Trophoblast cell (in vitro differentiated cells and primary cell): Measurements from ENCODE around the gene BMP8A.
"Not testable (repeated sequence)": the region's sequence is repeated elsewhere in the genome, so short reads cannot be mapped to it uniquely, and the experiment has no call there.

Experiments
- DNase-seq, 2 donors: peaks; one replicate each; pipeline ENCODE4 v3.0.0-alpha.2; 2016
- H2AFZ ChIP-seq: 2 replicates; pipeline ENCODE4 v1.6.1; 2013; ENCODE audit warnings: low read length, moderate library complexity, mild to moderate bottlenecking; ENCODE audit not compliant: insufficient read depth, poor library complexity
- H2AK5ac ChIP-seq: 2 replicates; pipeline ENCODE4 v1.6.1; 2013; ENCODE audit warnings: mild to moderate bottlenecking, low read length
- H2BK120ac ChIP-seq: 2 replicates; pipeline ENCODE4 v1.6.1; 2013; ENCODE audit warnings: low read length, mild to moderate bottlenecking, moderate library complexity; ENCODE audit not compliant: insufficient read depth, poor library complexity
- H2BK12ac ChIP-seq: 2 replicates; pipeline ENCODE4 v1.6.1; 2013; ENCODE audit warnings: mild to moderate bottlenecking, low read length, moderate library complexity
- H2BK5ac ChIP-seq: 2 replicates; pipeline ENCODE4 v1.6.1; 2013; ENCODE audit warnings: low read length, low read depth, moderate library complexity, mild to moderate bottlenecking; ENCODE audit not compliant: poor library complexity
- H3K14ac ChIP-seq: 2 replicates; pipeline ENCODE4 v1.6.1; 2013; ENCODE audit warnings: mild to moderate bottlenecking, low read length
- H3K18ac ChIP-seq: 2 replicates; pipeline ENCODE4 v1.6.1; 2013; ENCODE audit warnings: mild to moderate bottlenecking, low read length
- H3K23ac ChIP-seq: 2 replicates; pipeline ENCODE4 v1.6.1; 2013; ENCODE audit warnings: low read length
- H3K27ac ChIP-seq: 2 replicates; pipeline ENCODE4 v1.5.1; 2013; ENCODE audit warnings: low read depth, mild to moderate bottlenecking, inconsistent platforms, low read length, moderate library complexity
- H3K27me3 ChIP-seq: 2 replicates; pipeline ENCODE4 v1.6.1; 2013; ENCODE audit warnings: inconsistent platforms, mild to moderate bottlenecking, low read length, moderate library complexity; ENCODE audit not compliant: insufficient read depth
- H3K36me3 ChIP-seq, 2 experiments: 1 replicate in 1 of 2; 2 replicates in 1 of 2; pipeline ENCODE4 v1.6.1; 2013; ENCODE audit warnings: low read length in 2 of 2, mild to moderate bottlenecking in 2 of 2, moderate library complexity in 1 of 2; ENCODE audit not compliant: insufficient read depth in 2 of 2, control insufficient read depth in 1 of 2
- H3K4ac ChIP-seq: 2 replicates; pipeline ENCODE4 v1.6.1; 2013; ENCODE audit warnings: low read depth, mild to moderate bottlenecking, low read length, moderate library complexity
- H3K4me1 ChIP-seq, 2 experiments: 1 replicate in 1 of 2; 2 replicates in 1 of 2; pipeline ENCODE4 v1.6.1; 2013; ENCODE audit warnings: low read length in 2 of 2, mild to moderate bottlenecking in 2 of 2, moderate library complexity in 1 of 2; ENCODE audit not compliant: insufficient read depth in 2 of 2, control insufficient read depth in 1 of 2
- H3K4me2 ChIP-seq: 2 replicates; pipeline ENCODE4 v1.6.1; 2013; ENCODE audit warnings: inconsistent platforms, mild to moderate bottlenecking, low read length, moderate library complexity
- H3K4me3 ChIP-seq: 2 replicates; pipeline ENCODE4 v1.5.1; 2013; ENCODE audit warnings: mild to moderate bottlenecking, low read depth, low read length, inconsistent platforms
- H3K79me1 ChIP-seq: one replicate; pipeline ENCODE4 v1.6.1; 2013; ENCODE audit warnings: low read length
- H3K79me2 ChIP-seq: 2 replicates; pipeline ENCODE4 v1.6.1; 2013; ENCODE audit warnings: low read length, mild to moderate bottlenecking; ENCODE audit not compliant: control insufficient read depth, insufficient read depth, poor library complexity
- H3K9ac ChIP-seq: 2 replicates; pipeline ENCODE4 v1.6.1; 2013; ENCODE audit warnings: mild to moderate bottlenecking, low read length
- H3K9me3 ChIP-seq: 2 replicates; pipeline ENCODE4 v1.6.1; 2013; ENCODE audit warnings: low read depth, mild to moderate bottlenecking, control low read depth, inconsistent platforms, low read length; ENCODE audit not compliant: insufficient read depth
- H4K12ac ChIP-seq: 2 replicates; pipeline ENCODE4 v1.6.1; 2013; ENCODE audit warnings: low read depth, mild to moderate bottlenecking, low read length, moderate library complexity
- H4K8ac ChIP-seq: 2 replicates; pipeline ENCODE4 v1.6.1; 2013; ENCODE audit warnings: low read depth, mild to moderate bottlenecking, low read length, moderate library complexity
- H4K91ac ChIP-seq: one replicate; pipeline ENCODE4 v1.6.1; 2013; ENCODE audit warnings: low read depth, mild to moderate bottlenecking, low read length, moderate library complexity
- WGBS: extraction: QIAGEN DNeasy Blood & Tissue Kit; methylation state at CpG from one replicate; pipeline ENCODE4 v1.1.7; 2013; ENCODE audit warnings: missing lambda C conversion rate; ENCODE audit not compliant: insufficient read length, insufficient coverage; ENCODE audit errors: extremely low coverage; 5-methylcytosine and 5-hydroxymethylcytosine counted together

BMP8A gene

GRCh38 chr1:39522221-39522620 lies 30.8 kb downstream of the BMP8A start:
- H2BK12ac ChIP-seq, DNase-seq, H4K91ac ChIP-seq, H2BK5ac ChIP-seq, H2AK5ac ChIP-seq, H3K23ac ChIP-seq, H4K12ac ChIP-seq, H4K8ac ChIP-seq, H3K27me3 ChIP-seq, H3K27ac ChIP-seq, H3K9me3 ChIP-seq, H3K79me1 ChIP-seq, H3K14ac ChIP-seq, H3K79me2 ChIP-seq, H3K36me3 ChIP-seq, H2BK120ac ChIP-seq, H3K9ac ChIP-seq, H3K4me3 ChIP-seq, H2AFZ ChIP-seq, H3K4ac ChIP-seq, H3K4me2 ChIP-seq, H3K4me1 ChIP-seq, H3K18ac ChIP-seq: not testable (repeated sequence)
- WGBS = no CpG with 5 or more reads among the region's 10 CpGs

- no peak for DNase-seq
- Histone ChIP-seq H2BK12ac (no peak overlapping the region), H4K8ac (no peak overlapping the region), H3K79me1 (no peaks in the 10 kb centered on the region), H3K9me3 (no peaks in the 10 kb centered on the region), H3K9ac (no peak overlapping the region), H3K14ac (no peak overlapping the region), H2AFZ (no peak overlapping the region), H3K4me1 (peaks cover 0 to 3% of the 10 kb centered on the region in 2 experiments), H3K4me2 (no peak overlapping the region), H2BK120ac (no peak overlapping the region), H3K27ac (no peak overlapping the region), H2AK5ac (no peak overlapping the region), H3K18ac (no peak overlapping the region), H3K79me2 (no peaks in the 10 kb centered on the region), H3K27me3 (no peaks in the 10 kb centered on the region), H3K4ac (no peak overlapping the region), H4K91ac (no peak overlapping the region), H3K36me3 (peaks cover 3 to 6% of the 10 kb centered on the region in 2 experiments), H4K12ac (no peak overlapping the region), H3K4me3 (no peak overlapping the region), H3K23ac (no peak overlapping the region), H2BK5ac (no peak overlapping the region)
- no CpG with 5 or more reads among the region's 29 CpGs for WGBS
Measured at GRCh38 chr1:39522661-39523567, 31.5 kb downstream of the BMP8A start.

- Histone ChIP-seq H2AK5ac (no peak overlapping the region), H2BK12ac (no peak overlapping the region), H3K79me2 (no peaks in the 10 kb centered on the region), H4K91ac (no peak overlapping the region), H3K4me1 (peaks cover 0 to 3% of the 10 kb centered on the region in 2 experiments), H2BK5ac (no peak overlapping the region), H3K9me3 (no peaks in the 10 kb centered on the region), H3K4me2 (no peak overlapping the region), H3K9ac (no peak overlapping the region), H3K4me3 (no peak overlapping the region), H3K36me3 (peaks cover 10 to 11% of the 10 kb centered on the region in 2 experiments), H3K27ac (no peak overlapping the region), H3K27me3 (no peaks in the 10 kb centered on the region), H2AFZ (no peak overlapping the region), H3K14ac (no peak overlapping the region), H4K8ac (no peak overlapping the region), H3K18ac (no peak overlapping the region), H3K23ac (no peak overlapping the region), H3K79me1 (no peaks in the 10 kb centered on the region), H3K4ac (no peak overlapping the region), H2BK120ac (no peak overlapping the region), H4K12ac (no peak overlapping the region)
- DNase-seq = no peak
- WGBS = no CpG with 5 or more reads among the region's 6 CpGs
Measured at GRCh38 chr1:39524171-39524570, 32.7 kb downstream of the BMP8A start.

GRCh38 chr1:39524591-39525365 lies 33.3 kb downstream of the BMP8A start:
- Histone ChIP-seq H3K9ac (no peak overlapping the region), H4K8ac (no peak overlapping the region), H4K91ac (no peak overlapping the region), H2BK5ac (no peak overlapping the region), H4K12ac (no peak overlapping the region), H3K4me2 (no peak overlapping the region), H3K27ac (no peak overlapping the region), H3K14ac (no peak overlapping the region), H3K27me3 (no peaks in the 10 kb centered on the region), H3K9me3 (no peaks in the 10 kb centered on the region), H3K4me1 (peaks cover 0 to 3% of the 10 kb centered on the region in 2 experiments), H2AK5ac (no peak overlapping the region), H3K18ac (no peak overlapping the region), H3K4ac (no peak overlapping the region), H3K4me3 (no peak overlapping the region), H3K79me1 (no peaks in the 10 kb centered on the region), H3K36me3 (peaks cover 12 to 13% of the 10 kb centered on the region in 2 experiments), H3K79me2 (no peaks in the 10 kb centered on the region), H2BK120ac (no peak overlapping the region), H2AFZ (no peak overlapping the region), H3K23ac (no peak overlapping the region), H2BK12ac (no peak overlapping the region)
- WGBS = no CpG with 5 or more reads among the region's 15 CpGs
- DNase-seq = no peak
